Activated naive CD4-positive, alpha-beta T cell treated with anti-CD3 and anti-CD28 coated beads, Interleukin-2, amount 50 U/mL, for 24 hours (primary cell): ENCODE results near the gene ITIH1.
"Not testable (repeated sequence)": the region's sequence is repeated elsewhere in the genome, so short reads cannot be mapped to it uniquely, and the experiment has no call there.

Experiments
- H3K27ac Mint-ChIP-seq: one replicate; pipeline ENCODE4 v1.8.0; 2021; ENCODE audit warnings: mild to moderate bottlenecking, mixed read lengths
- H3K27me3 Mint-ChIP-seq: one replicate; pipeline ENCODE4 v1.8.0; 2021; ENCODE audit warnings: mixed read lengths
- H3K36me3 Mint-ChIP-seq: one replicate; pipeline ENCODE4 v1.8.0; 2021; ENCODE audit warnings: mixed read lengths
- H3K4me1 Mint-ChIP-seq: one replicate; pipeline ENCODE4 v1.8.0; 2021; ENCODE audit warnings: mixed read lengths
- H3K4me3 Mint-ChIP-seq: one replicate; pipeline ENCODE4 v1.8.0; 2021; ENCODE audit warnings: mild to moderate bottlenecking, mixed read lengths
- H3K9me3 Mint-ChIP-seq: one replicate; pipeline ENCODE4 v1.8.0; 2021; ENCODE audit warnings: mixed read lengths

The ITIH1 gene

GRCh38 chr3:52770496-52771333 is 6.7 kb upstream of the ITIH1 start, which contains the start of gene NEK4:
Gene NEK4, minus strand, starts transcription at chr3:52770940. Its CDS starts 194 bp downstream, at chr3:52770746.
- Mint-ChIP-seq H3K27me3 (no peaks in the 10 kb centered on the region), H3K9me3 (no peaks in the 10 kb centered on the region), H3K4me3 (peak within 1 kb of the TSS; percentile 95), H3K4me1 (peaks cover 22% of the 10 kb centered on the region), H3K27ac (peak within 1 kb of the TSS; percentile 96), H3K36me3 (no peaks in the 10 kb centered on the region)

- peak overlapping the region; percentile 95 for H3K4me3 Mint-ChIP-seq
- H3K27ac Mint-ChIP-seq = peak overlapping the region; percentile 96
- H3K36me3 Mint-ChIP-seq = no peaks in the 10 kb centered on the region
- no peaks in the 10 kb centered on the region for H3K9me3 Mint-ChIP-seq
- no peaks in the 10 kb centered on the region for H3K27me3 Mint-ChIP-seq
- H3K4me1 Mint-ChIP-seq = peaks cover 22% of the 10 kb centered on the region
These were observed 6.1 kb upstream of the ITIH1 start for GRCh38 chr3:52771334-52771681.

DNA sequence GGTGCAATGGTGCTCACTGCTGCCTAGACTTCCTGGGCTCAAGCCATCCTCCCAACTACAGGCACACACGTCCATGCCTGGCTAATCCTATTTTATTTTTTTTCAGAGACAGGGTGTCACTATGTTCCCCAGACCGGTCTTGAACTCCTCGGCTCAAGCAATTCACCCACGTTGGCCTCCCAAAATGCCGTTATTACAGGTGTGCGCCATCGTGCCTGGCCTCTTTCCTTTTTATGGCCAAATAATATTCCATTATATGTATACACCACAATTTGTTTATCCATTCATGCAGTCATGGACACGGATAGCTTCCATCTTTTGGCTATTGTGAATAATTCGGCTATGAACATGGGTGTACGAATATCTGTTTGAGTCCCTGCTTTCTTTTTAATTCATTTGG is 5.7 kb upstream of the ITIH1 start:
- H3K4me3 Mint-ChIP-seq = peak overlapping the region; percentile 95
- no peaks in the 10 kb centered on the region for H3K36me3 Mint-ChIP-seq
- H3K9me3 Mint-ChIP-seq = no peaks in the 10 kb centered on the region
- H3K4me1 Mint-ChIP-seq = peaks cover 22% of the 10 kb centered on the region
- H3K27me3 Mint-ChIP-seq = no peaks in the 10 kb centered on the region
- H3K27ac Mint-ChIP-seq = peak overlapping the region; percentile 96

- H3K9me3 Mint-ChIP-seq = no peaks in the 10 kb centered on the region
- no peak overlapping the region for H3K27ac Mint-ChIP-seq
- no peak overlapping the region for H3K4me3 Mint-ChIP-seq
- H3K4me1 Mint-ChIP-seq = peaks cover 22% of the 10 kb centered on the region
- H3K36me3 Mint-ChIP-seq = no peaks in the 10 kb centered on the region
- no peaks in the 10 kb centered on the region for H3K27me3 Mint-ChIP-seq
These were observed 3.9 kb upstream of the ITIH1 start for GRCh38 chr3:52773361-52774065.

GRCh38 chr3:52774066-52774713 is 3.2 kb upstream of the ITIH1 start:
- Mint-ChIP-seq H3K4me3 (no peak overlapping the region), H3K36me3 (no peaks in the 10 kb centered on the region), H3K27me3 (no peaks in the 10 kb centered on the region), H3K9me3 (no peaks in the 10 kb centered on the region), H3K4me1 (peaks cover 22% of the 10 kb centered on the region), H3K27ac (no peak overlapping the region)

GRCh38 chr3:52774901-52775864 is 2.2 kb upstream of the ITIH1 start:
- Mint-ChIP-seq H3K4me3 (no peak overlapping the region), H3K9me3 (no peaks in the 10 kb centered on the region), H3K4me1 (peaks cover 12% of the 10 kb centered on the region), H3K27ac (no peak overlapping the region), H3K27me3 (no peaks in the 10 kb centered on the region), H3K36me3 (no peaks in the 10 kb centered on the region)

- Mint-ChIP-seq H3K36me3 (no peaks in the 10 kb centered on the region), H3K27me3 (no peaks in the 10 kb centered on the region), H3K9me3 (no peaks in the 10 kb centered on the region), H3K4me3 (no peak overlapping the region), H3K4me1 (peaks cover 11% of the 10 kb centered on the region), H3K27ac (no peak overlapping the region)
These were observed 1.5 kb upstream of the ITIH1 start for GRCh38 chr3:52775877-52776276.

DNA sequence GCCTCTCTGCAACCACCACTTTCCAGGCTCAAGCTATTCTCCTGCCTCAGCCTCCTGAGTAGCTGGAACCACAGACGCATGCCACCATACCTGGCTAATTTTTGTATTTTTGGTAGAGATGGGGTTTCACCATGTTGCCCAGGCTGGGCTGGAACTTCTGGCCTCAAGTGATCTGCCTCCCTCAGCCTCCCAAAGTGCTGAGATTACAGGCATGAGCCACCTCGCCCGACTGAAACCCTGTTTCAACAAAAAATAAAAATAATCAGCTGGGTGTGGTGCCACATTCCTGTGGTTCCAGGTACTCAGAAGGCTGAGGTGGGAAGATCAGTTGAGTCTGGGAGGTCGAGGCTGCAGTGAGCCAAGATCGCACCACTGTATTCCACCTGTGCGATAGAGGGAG is 913 bp upstream of the ITIH1 start:
- not testable (repeated sequence) for H3K27me3 Mint-ChIP-seq, H3K4me3 Mint-ChIP-seq, H3K27ac Mint-ChIP-seq, H3K4me1 Mint-ChIP-seq, H3K9me3 Mint-ChIP-seq, H3K36me3 Mint-ChIP-seq

GRCh38 chr3:52777959-52778805 is 783 bp downstream of the ITIH1 start:
- H3K4me3 Mint-ChIP-seq = no peak overlapping the region
- no peaks in the 10 kb centered on the region for H3K4me1 Mint-ChIP-seq
- H3K9me3 Mint-ChIP-seq = no peaks in the 10 kb centered on the region
- no peak overlapping the region for H3K27ac Mint-ChIP-seq
- no peaks in the 10 kb centered on the region for H3K36me3 Mint-ChIP-seq
- no peaks in the 10 kb centered on the region for H3K27me3 Mint-ChIP-seq

GRCh38 chr3:52779011-52779836 is 1.8 kb downstream of the ITIH1 start:
- Mint-ChIP-seq H3K27ac (no peak overlapping the region), H3K4me1 (no peaks in the 10 kb centered on the region), H3K27me3 (no peaks in the 10 kb centered on the region), H3K9me3 (no peaks in the 10 kb centered on the region), H3K4me3 (no peak overlapping the region), H3K36me3 (no peaks in the 10 kb centered on the region)

DNA sequence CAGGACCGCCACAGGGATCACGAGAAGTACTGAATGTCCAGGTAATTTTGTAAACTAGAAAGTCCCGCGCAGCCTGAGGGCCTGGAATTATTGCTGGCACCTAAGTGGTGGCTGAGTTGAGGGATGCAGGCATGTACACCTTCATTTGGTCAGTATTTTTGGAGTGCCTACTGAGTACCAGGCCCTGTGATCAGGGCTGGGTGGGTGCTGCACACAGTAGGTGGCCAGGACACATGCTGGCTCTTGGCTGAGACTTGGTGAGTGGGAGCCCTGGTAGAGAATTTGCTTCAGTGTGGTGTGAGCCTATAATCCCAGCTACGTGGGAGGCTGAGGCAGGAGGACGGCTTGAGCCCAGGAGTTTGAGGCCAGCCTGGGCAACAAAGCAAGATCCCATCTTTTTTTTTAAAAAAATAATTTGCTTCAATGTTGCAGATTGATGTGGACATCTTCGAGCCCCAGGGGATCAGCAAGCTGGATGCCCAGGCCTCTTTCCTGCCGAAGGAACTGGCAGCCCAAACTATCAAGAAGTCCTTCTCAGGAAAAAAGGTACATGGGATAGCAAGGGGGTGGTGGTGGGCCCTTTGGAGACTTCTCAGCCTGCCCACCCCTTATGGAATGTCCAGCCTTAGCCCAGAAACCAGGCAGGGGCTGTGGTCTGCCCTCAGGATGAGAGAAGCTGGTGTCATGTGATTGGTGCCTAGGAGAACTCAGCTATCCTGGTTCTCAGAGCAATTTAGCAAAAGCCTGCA is 2.6 kb downstream of the ITIH1 start:
- no peak overlapping the region for H3K27ac Mint-ChIP-seq
- no peaks in the 10 kb centered on the region for H3K4me1 Mint-ChIP-seq
- H3K9me3 Mint-ChIP-seq = no peaks in the 10 kb centered on the region
- H3K36me3 Mint-ChIP-seq = no peaks in the 10 kb centered on the region
- no peak overlapping the region for H3K4me3 Mint-ChIP-seq
- no peaks in the 10 kb centered on the region for H3K27me3 Mint-ChIP-seq

- H3K27ac Mint-ChIP-seq = no peak overlapping the region
- H3K9me3 Mint-ChIP-seq = no peaks in the 10 kb centered on the region
- no peaks in the 10 kb centered on the region for H3K36me3 Mint-ChIP-seq
- no peak overlapping the region for H3K4me3 Mint-ChIP-seq
- no peaks in the 10 kb centered on the region for H3K4me1 Mint-ChIP-seq
- H3K27me3 Mint-ChIP-seq = no peaks in the 10 kb centered on the region
These were observed 4.3 kb downstream of the ITIH1 start for GRCh38 chr3:52781741-52782140.

- Mint-ChIP-seq H3K27ac (no peak overlapping the region), H3K36me3 (no peaks in the 10 kb centered on the region), H3K4me3 (no peak overlapping the region), H3K4me1 (no peaks in the 10 kb centered on the region), H3K27me3 (no peaks in the 10 kb centered on the region), H3K9me3 (no peaks in the 10 kb centered on the region)
These were observed 5.2 kb downstream of the ITIH1 start for GRCh38 chr3:52782412-52783210.
